ENCODE results near the gene GLRA2.

GRCh38 chrX:14590693-14591424, 61.5 kb downstream of the GLRA2 start:
- TF ChIP-seq CTCF (IDR thresholded peaks at IDR 0.05) (no peak), POLR2A (IDR thresholded peaks at IDR 0.05) (no peak), POLR2AphosphoS5 (IDR thresholded peaks at IDR 0.05; ENCODE audit: insufficient read depth in 1 of 2, low read depth in 1 of 2) (no peak)

Data from vagina (tissue), 2 donors.